HFFc6 (cell line): ENCODE measurements around the gene GULP1. TPM values are rescaled to one million over a fixed set of nuclear protein-coding genes. Genes with fewer than 3 reads are reported as not detected.

Experiments
- DNase-seq: peaks from one replicate; pipeline ENCODE4 v3.0.0-alpha.2; 2018
- H3K27ac Mint-ChIP-seq: 2 replicates; pipeline ENCODE4 v1.8.0; 2020; ENCODE audit warnings: mild to moderate bottlenecking, mixed read lengths
- H3K27me3 Mint-ChIP-seq: 2 replicates; pipeline ENCODE4 v1.8.0; 2021; ENCODE audit warnings: mild to moderate bottlenecking, moderate library complexity, mixed read lengths; ENCODE audit not compliant: insufficient read depth
- H3K36me3 Mint-ChIP-seq: 2 replicates; pipeline ENCODE4 v1.8.0; 2021; ENCODE audit warnings: low read depth, mixed read lengths
- H3K4me1 Mint-ChIP-seq: 2 replicates; pipeline ENCODE4 v1.8.0; 2020; ENCODE audit warnings: low read depth, mixed read lengths
- H3K4me3 Mint-ChIP-seq: 2 replicates; pipeline ENCODE4 v1.8.0; 2020; ENCODE audit warnings: mild to moderate bottlenecking, moderate library complexity, mixed read lengths
- H3K9me3 Mint-ChIP-seq: 2 replicates; pipeline ENCODE4 v1.8.0; 2020; ENCODE audit warnings: mild to moderate bottlenecking, mixed read lengths
- total RNA-seq, 6 experiments: library from RNA; stranded (reverse); fragmentation: NEBNext Ultra II Directional; extraction: Animal tissue kit (Norgen Biotek cat#: 25700); gene quantifications; 2 replicates in 1 of 6; 3 replicates in 5 of 6; pipeline ENCODE4 v1.2.3, GENCODE V29; 2021
- TF ChIP-seq, protein P1 (sequence below): fragments of 200-600 bp; sonication (generic); IDR thresholded peaks from 2 replicates; pipeline ENCODE4 v1.5.0; 2021; ENCODE audit warnings: antibody characterized with exemption, mild to moderate bottlenecking

GULP1 gene
- total RNA-seq, 6 experiments from 2014 or later = 33.3 to 76.1 (median 63.9) TPM

DNA sequence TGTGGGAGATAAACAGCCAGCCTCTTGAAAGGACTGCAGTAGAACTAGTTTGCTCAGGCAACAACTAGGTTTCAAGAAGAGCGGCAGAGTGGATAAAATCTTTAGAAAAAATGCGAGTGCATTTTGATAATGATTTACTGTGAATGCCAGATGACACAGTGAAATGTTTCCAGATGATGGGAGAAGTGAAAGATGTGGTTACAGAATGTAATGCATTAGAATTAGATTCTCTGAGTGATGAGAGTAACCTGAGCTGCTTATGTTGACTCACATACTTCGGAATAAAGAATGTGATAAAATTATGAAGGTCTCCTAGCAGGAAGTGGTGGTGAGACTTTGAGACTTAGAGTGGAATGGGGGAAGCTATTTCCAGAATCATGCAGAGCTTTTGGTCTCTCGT, 184.3 kb downstream of the GULP1 start:
- Mint-ChIP-seq H3K9me3 (peaks cover 6% of the 10 kb centered on the region; the same call in 1 of the 2 replicates), H3K36me3 (0 out of 2 replicates have a peak, but pooled peaks cover 15% of the 10 kb centered on the region), H3K4me1 (peaks cover 35% of the 10 kb centered on the region), H3K27ac (peak overlapping the region; percentile 29), H3K4me3 (peak overlapping the region; percentile 66), H3K27me3 (peaks cover 1% of the 10 kb centered on the region)
- TF ChIP-seq, protein P1, sequence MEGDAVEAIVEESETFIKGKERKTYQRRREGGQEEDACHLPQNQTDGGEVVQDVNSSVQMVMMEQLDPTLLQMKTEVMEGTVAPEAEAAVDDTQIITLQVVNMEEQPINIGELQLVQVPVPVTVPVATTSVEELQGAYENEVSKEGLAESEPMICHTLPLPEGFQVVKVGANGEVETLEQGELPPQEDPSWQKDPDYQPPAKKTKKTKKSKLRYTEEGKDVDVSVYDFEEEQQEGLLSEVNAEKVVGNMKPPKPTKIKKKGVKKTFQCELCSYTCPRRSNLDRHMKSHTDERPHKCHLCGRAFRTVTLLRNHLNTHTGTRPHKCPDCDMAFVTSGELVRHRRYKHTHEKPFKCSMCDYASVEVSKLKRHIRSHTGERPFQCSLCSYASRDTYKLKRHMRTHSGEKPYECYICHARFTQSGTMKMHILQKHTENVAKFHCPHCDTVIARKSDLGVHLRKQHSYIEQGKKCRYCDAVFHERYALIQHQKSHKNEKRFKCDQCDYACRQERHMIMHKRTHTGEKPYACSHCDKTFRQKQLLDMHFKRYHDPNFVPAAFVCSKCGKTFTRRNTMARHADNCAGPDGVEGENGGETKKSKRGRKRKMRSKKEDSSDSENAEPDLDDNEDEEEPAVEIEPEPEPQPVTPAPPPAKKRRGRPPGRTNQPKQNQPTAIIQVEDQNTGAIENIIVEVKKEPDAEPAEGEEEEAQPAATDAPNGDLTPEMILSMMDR = no peak
- DNase-seq = peak; percentile 61

DNA sequence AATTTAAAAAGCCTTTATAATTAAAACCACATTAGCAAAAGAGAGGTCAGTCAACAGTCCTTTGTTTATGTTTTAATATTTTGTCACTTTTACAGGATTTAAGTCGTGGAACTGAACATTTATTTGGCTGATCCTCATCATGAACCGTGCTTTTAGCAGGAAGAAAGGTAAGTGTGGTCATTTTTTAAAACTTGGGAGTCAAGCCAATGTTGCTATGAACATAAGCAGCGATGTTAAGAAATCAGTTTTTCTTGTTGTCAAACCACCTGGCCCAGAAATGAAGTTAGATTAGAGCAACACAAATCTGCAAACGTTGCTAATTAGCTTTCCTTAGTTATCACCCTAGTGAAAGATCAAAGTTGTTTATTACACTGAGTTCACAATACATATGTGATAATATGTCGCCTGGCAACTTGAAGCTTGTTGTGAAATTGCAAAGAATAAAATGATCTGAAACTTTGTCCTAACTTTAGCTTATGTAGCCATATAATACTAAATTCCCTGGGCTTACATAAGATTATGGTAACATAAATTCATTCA, 186.0 kb downstream of the GULP1 start:
- TF ChIP-seq, protein P1 = no peak
- Mint-ChIP-seq H3K4me1 (peaks cover 42% of the 10 kb centered on the region), H3K9me3 (no peaks in the 10 kb centered on the region), H3K36me3 (0 out of 2 replicates have a peak, but pooled peaks cover 5% of the 10 kb centered on the region), H3K27ac (no peak overlapping the region), H3K27me3 (peaks cover 1% of the 10 kb centered on the region), H3K4me3 (no peak overlapping the region)
- no peak for DNase-seq

DNA sequence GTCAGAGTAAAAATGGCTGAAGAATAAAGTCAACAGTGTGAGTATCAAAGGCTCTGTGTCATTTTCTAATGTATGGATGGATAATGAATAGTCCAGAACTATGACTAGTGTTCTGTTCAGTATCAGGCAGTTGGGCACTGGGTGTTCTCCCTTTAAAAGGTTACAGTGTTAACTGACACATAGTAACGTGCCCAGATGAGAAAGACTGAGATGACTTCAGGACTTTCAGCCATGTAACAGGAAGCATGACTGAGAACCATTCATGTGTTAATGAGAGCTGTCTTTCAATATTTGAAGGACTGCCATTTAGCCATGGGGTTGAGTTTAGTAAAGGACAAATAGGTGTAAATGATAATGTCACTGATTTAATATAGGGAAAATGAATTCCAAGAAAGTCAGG, 187.1 kb downstream of the GULP1 start:
- Mint-ChIP-seq H3K9me3 (no peaks in the 10 kb centered on the region), H3K36me3 (no peaks in the 10 kb centered on the region), H3K4me3 (no peak overlapping the region), H3K27ac (no peak overlapping the region), H3K4me1 (peaks cover 42% of the 10 kb centered on the region), H3K27me3 (no peaks in the 10 kb centered on the region)
- DNase-seq = no peak
- TF ChIP-seq, protein P1 = no peak

DNA sequence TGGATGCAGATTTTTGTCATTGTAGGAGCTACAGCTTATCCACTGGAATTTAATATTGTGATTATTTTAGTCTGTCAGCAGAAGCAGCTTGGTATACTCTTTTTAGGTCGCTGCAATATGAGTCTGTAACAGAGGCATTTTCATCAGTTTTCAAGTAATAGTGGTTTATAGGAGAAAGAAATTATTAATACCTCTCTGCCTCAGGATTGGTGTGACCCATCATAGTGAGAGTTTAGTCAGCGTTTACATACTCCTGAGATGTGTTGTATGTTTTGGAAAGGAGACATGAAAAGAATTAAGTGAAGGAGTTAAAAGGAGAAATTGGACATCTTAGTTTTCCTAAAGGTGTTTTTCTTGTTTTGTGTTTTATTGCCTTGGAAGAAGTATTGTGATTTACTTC, 189.8 kb downstream of the GULP1 start:
- TF ChIP-seq, protein P1 = no peak
- H3K36me3 Mint-ChIP-seq = peaks cover 5% of the 10 kb centered on the region; the same call in 1 of the 2 replicates
- H3K4me3 Mint-ChIP-seq = no peak overlapping the region
- H3K27ac Mint-ChIP-seq = no peak overlapping the region
- DNase-seq = no peak
- H3K27me3 Mint-ChIP-seq = peaks cover 2% of the 10 kb centered on the region; the same call in 1 of the 2 replicates
- H3K9me3 Mint-ChIP-seq = no peaks in the 10 kb centered on the region
- H3K4me1 Mint-ChIP-seq = peaks cover 40% of the 10 kb centered on the region

DNA sequence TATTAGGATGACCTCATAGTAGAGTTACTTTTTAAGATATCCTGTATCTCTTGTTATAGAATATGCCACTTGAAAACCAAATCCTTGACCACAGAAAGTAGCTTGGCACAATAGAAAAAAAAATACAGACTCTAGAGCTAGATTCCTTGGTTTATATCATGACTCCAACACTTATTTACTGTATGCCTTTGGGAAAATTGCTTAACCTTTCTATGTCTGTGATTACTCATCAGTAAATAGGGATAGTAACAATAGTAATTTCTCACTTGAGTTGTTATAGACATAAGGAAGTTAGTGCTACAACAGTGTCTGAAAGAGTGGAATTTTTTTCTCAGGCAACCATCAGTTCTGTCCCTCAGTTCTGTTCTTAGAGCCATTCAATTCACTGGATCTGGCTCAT, 193.8 kb downstream of the GULP1 start:
- Mint-ChIP-seq H3K4me3 (no peak overlapping the region), H3K36me3 (peaks cover 5% of the 10 kb centered on the region; the same call in 1 of the 2 replicates), H3K27ac (no peak overlapping the region), H3K9me3 (no peaks in the 10 kb centered on the region), H3K4me1 (peaks cover 28% of the 10 kb centered on the region), H3K27me3 (peaks cover 2% of the 10 kb centered on the region; the same call in 1 of the 2 replicates)
- TF ChIP-seq, protein P1 = no peak
- DNase-seq = peak; percentile 4
